HCT116 (cell line): ENCODE data around the gene SEZ6.

ENCODE experiments used
- POLR2A ChIP-seq: IDR thresholded peaks from 2 replicates; pipeline ENCODE4 v1.7.0; 2011; ENCODE audit warnings: borderline replicate concordance; ENCODE audit not compliant: insufficient read depth, insufficient read length; ENCODE audit errors: extremely low read depth
- TCF7L2 ChIP-seq: IDR thresholded peaks from 2 replicates; pipeline ENCODE4 v1.7.0; 2011; ENCODE audit warnings: borderline replicate concordance, inconsistent platforms; ENCODE audit not compliant: insufficient read depth, insufficient read length; ENCODE audit errors: extremely low read depth
- TF ChIP-seq, protein P1 (sequence below), 3 experiments: fragments of 200-600 bp in 1 of 3; sonication (generic) in 1 of 3; IDR thresholded peaks in 2 of 3; conservative IDR thresholded peaks in 1 of 3; 2 replicates each; pipeline ENCODE4 v1.5.1; 2012 to 2017; ENCODE audit warnings: low read depth in 2 of 3, low read length in 2 of 3, antibody characterized with exemption in 1 of 3, borderline replicate concordance in 1 of 3, control low read depth in 1 of 3, mild to moderate bottlenecking in 1 of 3, mixed read lengths in 1 of 3, mixed run types in 1 of 3, moderate library complexity in 1 of 3; ENCODE audit not compliant: insufficient read depth in 1 of 3

DNA sequence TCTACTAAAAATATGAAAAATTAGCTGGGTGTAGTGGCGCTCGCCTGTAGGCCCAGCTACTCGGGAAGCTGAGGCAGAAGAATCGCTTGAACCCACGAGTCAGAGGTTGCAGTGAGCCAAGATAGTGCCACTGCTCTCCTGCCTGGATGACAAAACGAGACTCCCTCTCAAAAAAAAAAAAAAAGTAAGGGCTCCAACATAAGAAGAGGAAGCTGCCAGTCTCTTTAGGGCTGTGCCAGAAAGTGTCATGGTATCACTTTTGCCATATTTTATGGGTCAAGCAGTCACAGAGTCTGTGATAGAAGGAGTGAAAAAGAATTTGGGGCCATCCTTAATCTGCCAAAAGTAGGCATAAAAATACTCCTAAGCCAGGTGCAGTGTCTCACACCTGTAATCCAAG is 35.7 kb upstream of the SEZ6 start:
- TF ChIP-seq TCF7L2 (no peak), POLR2A (no peak)
- TF ChIP-seq, protein P1, sequence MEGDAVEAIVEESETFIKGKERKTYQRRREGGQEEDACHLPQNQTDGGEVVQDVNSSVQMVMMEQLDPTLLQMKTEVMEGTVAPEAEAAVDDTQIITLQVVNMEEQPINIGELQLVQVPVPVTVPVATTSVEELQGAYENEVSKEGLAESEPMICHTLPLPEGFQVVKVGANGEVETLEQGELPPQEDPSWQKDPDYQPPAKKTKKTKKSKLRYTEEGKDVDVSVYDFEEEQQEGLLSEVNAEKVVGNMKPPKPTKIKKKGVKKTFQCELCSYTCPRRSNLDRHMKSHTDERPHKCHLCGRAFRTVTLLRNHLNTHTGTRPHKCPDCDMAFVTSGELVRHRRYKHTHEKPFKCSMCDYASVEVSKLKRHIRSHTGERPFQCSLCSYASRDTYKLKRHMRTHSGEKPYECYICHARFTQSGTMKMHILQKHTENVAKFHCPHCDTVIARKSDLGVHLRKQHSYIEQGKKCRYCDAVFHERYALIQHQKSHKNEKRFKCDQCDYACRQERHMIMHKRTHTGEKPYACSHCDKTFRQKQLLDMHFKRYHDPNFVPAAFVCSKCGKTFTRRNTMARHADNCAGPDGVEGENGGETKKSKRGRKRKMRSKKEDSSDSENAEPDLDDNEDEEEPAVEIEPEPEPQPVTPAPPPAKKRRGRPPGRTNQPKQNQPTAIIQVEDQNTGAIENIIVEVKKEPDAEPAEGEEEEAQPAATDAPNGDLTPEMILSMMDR (IDR thresholded peaks at IDR 0.05 in 2 of 3, conservative IDR thresholded peaks at IDR 0.05 in 1 of 3; ENCODE audit: borderline replicate concordance in 1 of 3, insufficient read depth in 1 of 3, low read depth in 2 of 3, low read length in 2 of 3) = no peak
